RWPE1 (cell line): ENCODE data around the gene DENND4C.

Source experiments
- CTCF ChIA-PET: fragments of 350-600 bp; sonication (Branson Sonifier 250); formaldehyde crosslinking; extraction: SDS; loops from one replicate; lab custom pipeline; 2021; lab: Yijun Ruan, JAX
- POLR2A ChIA-PET: fragments of 400-600 bp; formaldehyde crosslinking; extraction: SDS; loops from one replicate; lab custom pipeline; 2020; ENCODE audit warnings: antibody characterized with exemption; ENCODE audit not compliant: low non-redundant PET; lab: Yijun Ruan, JAX
- DNase-seq: peaks from one replicate; pipeline ENCODE4 v3.0.0; 2012; ENCODE audit warnings: low spot score
- H3K27ac ChIP-seq: fragments of 450-650 bp; 2 replicates; pipeline ENCODE4 v1.5.1; 2017
- CTCF ChIP-seq: fragments of 450-650 bp; conservative IDR thresholded peaks from 2 replicates; pipeline ENCODE4 v1.5.1; 2017; ENCODE audit warnings: low read depth, mild to moderate bottlenecking

The DENND4C gene

GRCh38 chr9:19231904-19232822 lies 1.7 kb downstream of the DENND4C start:
- ChIA-PET POLR2A (no interaction called here), CTCF (interaction anchor here (0.6 kb wide), 1 partner anchor 183 kb away, joined by 3 read pairs; the partner anchor contains the start of gene RRAGA)
- no peak overlapping the region for H3K27ac ChIP-seq
- peak; percentile 19 for DNase-seq
- TF ChIP-seq CTCF: no peak

- POLR2A ChIA-PET: no interaction called here
- TF ChIP-seq CTCF: no peak
- no peak for DNase-seq
- H3K27ac ChIP-seq: no peak overlapping the region
- CTCF ChIA-PET: interaction anchor here (0.6 kb wide), 2 partner anchors 105 to 184 kb away, joined by 3 to 4 read pairs; partner anchors contain the start of gene RRAGA
These were observed 2.3 kb downstream of the DENND4C start for GRCh38 chr9:19232823-19233194.

GRCh38 chr9:19233344-19233743 lies 2.9 kb downstream of the DENND4C start:
- TF ChIP-seq CTCF: no peak
- peak overlapping the region; percentile 49; the same call in 1 of the 2 replicates for H3K27ac ChIP-seq
- DNase-seq: no peak
- ChIA-PET CTCF (interaction anchor here (0.6 kb wide), 1 partner anchor 104 kb away, joined by 4 read pairs; no protein-coding TSS in a partner anchor), POLR2A (no interaction called here)

- ChIA-PET POLR2A (no interaction called here), CTCF (no interaction called here)
- DNase-seq: no peak
- TF ChIP-seq CTCF: no peak
- H3K27ac ChIP-seq: no peak overlapping the region
These were observed 9.5 kb downstream of the DENND4C start for GRCh38 chr9:19239955-19240354.

- TF ChIP-seq CTCF: no peak
- DNase-seq: no peak
- ChIA-PET CTCF (interaction anchor here (0.5 kb wide), 1 partner anchor 216 kb away, joined by 3 read pairs; no protein-coding TSS in a partner anchor), POLR2A (no interaction called here)
- no peak overlapping the region for H3K27ac ChIP-seq
These were observed 11.2 kb downstream of the DENND4C start for GRCh38 chr9:19241728-19242127.

GRCh38 chr9:19243366-19244033 lies 13.0 kb downstream of the DENND4C start:
- no peak for TF ChIP-seq CTCF
- ChIA-PET POLR2A (no interaction called here), CTCF (no interaction called here)
- H3K27ac ChIP-seq: no peak overlapping the region
- DNase-seq: no peak
